Vagina (tissue), 2 donors: ENCODE measurements around the gene PPP2R5D. TPM values are rescaled to one million over a fixed set of nuclear protein-coding genes. Genes with fewer than 3 reads are reported as not detected.

Experiments used
- DNase-seq, 2 donors: peaks; one replicate each; pipeline ENCODE4 v3.0.0-alpha.2; 2017; ENCODE audit errors: extremely low spot score in 2 of 2
- H3K27ac ChIP-seq: fragments of 200-600 bp; sonication (generic); one replicate; pipeline ENCODE4 v1.5.1; 2019
- H3K27me3 ChIP-seq: fragments of 200-600 bp; sonication (generic); one replicate; pipeline ENCODE4 v1.5.1; 2019
- H3K36me3 ChIP-seq, 2 donors: fragments of 200-600 bp; sonication (generic); one replicate each; pipeline ENCODE4 v1.5.1; 2017 to 2019
- H3K4me1 ChIP-seq: fragments of 200-600 bp; sonication (generic); one replicate; pipeline ENCODE4 v1.5.1; 2019
- H3K4me3 ChIP-seq, 2 donors: fragments of 200-600 bp; sonication (generic); 1 replicate in 1 of 2; 2 replicates in 1 of 2; pipeline ENCODE4 v1.5.1; 2016 to 2019
- H3K9me3 ChIP-seq: fragments of 200-600 bp; sonication (generic); one replicate; pipeline ENCODE4 v1.5.1; 2019
- POLR2A ChIP-seq, 2 donors: fragments of 450-650 bp; IDR thresholded peaks; one replicate each; pipeline ENCODE4 v1.6.1; 2017; ENCODE audit warnings: antibody characterized with exemption in 2 of 2, mild to moderate bottlenecking in 2 of 2, moderate library complexity in 2 of 2
- POLR2AphosphoS5 ChIP-seq, 2 donors: sonication (generic); formaldehyde crosslinking; IDR thresholded peaks; one replicate each; pipeline ENCODE4 v1.9.0; 2017; ENCODE audit warnings: antibody characterized with exemption in 2 of 2, mild to moderate bottlenecking in 2 of 2, low read depth in 1 of 2; ENCODE audit not compliant: insufficient read depth in 1 of 2
- intact Hi-C: fragments of 100-400 bp; cut with DNase I; formaldehyde crosslinking; loops from one replicate; pipeline ENCODE4 v1.15.1; 2023
- total RNA-seq: library from RNA; depleted of rRNA; stranded (reverse); fragments of >200 nt; gene quantifications from one replicate; pipeline ENCODE4 v1.2.3, GENCODE V29; 2016
- TF ChIP-seq, protein P1 (sequence below), 3 experiments: fragments of 450-650 bp in 2 of 3; fragments of 200-600 bp in 1 of 3; sonication (generic) in 1 of 3; IDR thresholded peaks; one replicate each; pipeline ENCODE4 v1.5.1; 2017 to 2019; ENCODE audit warnings: antibody characterized with exemption in 3 of 3, mild to moderate bottlenecking in 2 of 3, moderate library complexity in 2 of 3

The PPP2R5D gene
- total RNA-seq, 1 donor from 2014 or later, result 26.3 TPM

- Histone ChIP-seq H3K9me3 (no peaks in the 10 kb centered on the region), H3K27ac (no peak overlapping the region), H3K36me3 (peaks cover 0 to 36% of the 10 kb centered on the region in 2 donors), H3K4me3 (no peak overlapping the region), H3K4me1 (no peaks in the 10 kb centered on the region), H3K27me3 (no peaks in the 10 kb centered on the region)
- DNase-seq, result no peak
- TF ChIP-seq POLR2AphosphoS5 (IDR thresholded peaks at IDR 0.05; ENCODE audit: insufficient read depth in 1 of 2, low read depth in 1 of 2) (no peak), POLR2A (IDR thresholded peaks at IDR 0.05) (no peak)
- TF ChIP-seq, protein P1, sequence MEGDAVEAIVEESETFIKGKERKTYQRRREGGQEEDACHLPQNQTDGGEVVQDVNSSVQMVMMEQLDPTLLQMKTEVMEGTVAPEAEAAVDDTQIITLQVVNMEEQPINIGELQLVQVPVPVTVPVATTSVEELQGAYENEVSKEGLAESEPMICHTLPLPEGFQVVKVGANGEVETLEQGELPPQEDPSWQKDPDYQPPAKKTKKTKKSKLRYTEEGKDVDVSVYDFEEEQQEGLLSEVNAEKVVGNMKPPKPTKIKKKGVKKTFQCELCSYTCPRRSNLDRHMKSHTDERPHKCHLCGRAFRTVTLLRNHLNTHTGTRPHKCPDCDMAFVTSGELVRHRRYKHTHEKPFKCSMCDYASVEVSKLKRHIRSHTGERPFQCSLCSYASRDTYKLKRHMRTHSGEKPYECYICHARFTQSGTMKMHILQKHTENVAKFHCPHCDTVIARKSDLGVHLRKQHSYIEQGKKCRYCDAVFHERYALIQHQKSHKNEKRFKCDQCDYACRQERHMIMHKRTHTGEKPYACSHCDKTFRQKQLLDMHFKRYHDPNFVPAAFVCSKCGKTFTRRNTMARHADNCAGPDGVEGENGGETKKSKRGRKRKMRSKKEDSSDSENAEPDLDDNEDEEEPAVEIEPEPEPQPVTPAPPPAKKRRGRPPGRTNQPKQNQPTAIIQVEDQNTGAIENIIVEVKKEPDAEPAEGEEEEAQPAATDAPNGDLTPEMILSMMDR (IDR thresholded peaks at IDR 0.05), result no peak
- intact Hi-C loops, result no loop called here
These were observed 16.2 kb upstream of the PPP2R5D start for GRCh38 chr6:42968126-42968701.

DNA sequence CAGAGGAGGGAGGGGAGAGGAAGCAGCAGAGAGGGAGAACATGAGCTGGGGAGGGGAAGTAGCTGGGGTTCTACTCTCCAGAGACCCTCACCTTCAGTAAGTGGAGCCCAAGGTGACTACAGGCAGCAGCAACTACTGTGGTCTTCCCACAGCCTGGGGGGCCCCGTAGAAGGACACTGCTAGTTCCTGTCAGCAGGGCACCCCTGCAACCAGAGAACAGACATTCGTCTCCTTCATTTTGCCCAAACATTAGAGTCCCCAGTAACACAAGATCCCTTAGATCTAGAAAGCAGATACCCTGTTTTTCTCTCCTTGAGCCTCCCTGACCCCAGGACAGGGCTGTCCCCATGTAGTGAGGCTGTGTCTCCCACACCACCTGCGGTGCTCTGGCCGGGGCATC, 15.6 kb upstream of the PPP2R5D start:
- DNase-seq, result no peak
- H3K27me3 ChIP-seq, result no peaks in the 10 kb centered on the region
- H3K36me3 ChIP-seq, result peaks cover 0 to 36% of the 10 kb centered on the region in 2 donors
- H3K9me3 ChIP-seq, result no peaks in the 10 kb centered on the region
- no peak overlapping the region for H3K27ac ChIP-seq
- no peak overlapping the region for H3K4me3 ChIP-seq
- intact Hi-C loops, result no loop called here
- no peak for TF ChIP-seq POLR2A (IDR thresholded peaks at IDR 0.05)
- no peak for TF ChIP-seq POLR2AphosphoS5 (IDR thresholded peaks at IDR 0.05; ENCODE audit: insufficient read depth in 1 of 2, low read depth in 1 of 2)
- TF ChIP-seq, protein P1 (IDR thresholded peaks at IDR 0.05), result no peak
- no peaks in the 10 kb centered on the region for H3K4me1 ChIP-seq

- intact Hi-C loops, result no loop called here
- Histone ChIP-seq H3K4me3 (no peak overlapping the region), H3K36me3 (peaks cover 0 to 30% of the 10 kb centered on the region in 2 donors)
These were observed 14.9 kb upstream of the PPP2R5D start for GRCh38 chr6:42969431-42969830.

GRCh38 chr6:42969934-42970333, 14.4 kb upstream of the PPP2R5D start:
- Histone ChIP-seq H3K4me3 (no peak overlapping the region), H3K4me1 (no peaks in the 10 kb centered on the region), H3K36me3 (peaks cover 0 to 25% of the 10 kb centered on the region in 2 donors), H3K27ac (no peak overlapping the region), H3K9me3 (no peaks in the 10 kb centered on the region), H3K27me3 (no peaks in the 10 kb centered on the region)
- intact Hi-C loops, result no loop called here
- no peak for TF ChIP-seq POLR2A (IDR thresholded peaks at IDR 0.05)
- no peak for TF ChIP-seq POLR2AphosphoS5 (IDR thresholded peaks at IDR 0.05; ENCODE audit: insufficient read depth in 1 of 2, low read depth in 1 of 2)
- TF ChIP-seq, protein P1 (IDR thresholded peaks at IDR 0.05), result no peak
- DNase-seq, result no peak

More at GRCh38 chr6:42969431-42969830, 14.9 kb upstream of the PPP2R5D start:
- no peaks in the 10 kb centered on the region for H3K9me3 ChIP-seq
- no peaks in the 10 kb centered on the region for H3K27me3 ChIP-seq
- no peak overlapping the region for H3K27ac ChIP-seq
- no peak for DNase-seq
- no peak for TF ChIP-seq POLR2A (IDR thresholded peaks at IDR 0.05)
- no peak for TF ChIP-seq POLR2AphosphoS5 (IDR thresholded peaks at IDR 0.05; ENCODE audit: insufficient read depth in 1 of 2, low read depth in 1 of 2)
- TF ChIP-seq, protein P1 (IDR thresholded peaks at IDR 0.05), result no peak
- H3K4me1 ChIP-seq, result no peaks in the 10 kb centered on the region

- Histone ChIP-seq H3K27ac (no peak overlapping the region), H3K9me3 (no peaks in the 10 kb centered on the region), H3K4me1 (peaks cover 6% of the 10 kb centered on the region), H3K4me3 (no peak overlapping the region), H3K27me3 (no peaks in the 10 kb centered on the region), H3K36me3 (peaks cover 0 to 24% of the 10 kb centered on the region in 2 donors)
- DNase-seq, result no peak
- TF ChIP-seq POLR2A (IDR thresholded peaks at IDR 0.05) (no peak), POLR2AphosphoS5 (IDR thresholded peaks at IDR 0.05; ENCODE audit: insufficient read depth in 1 of 2, low read depth in 1 of 2) (no peak)
- TF ChIP-seq, protein P1 (IDR thresholded peaks at IDR 0.05), result no peak
- intact Hi-C loops, result no loop called here
These were observed 13.3 kb upstream of the PPP2R5D start for GRCh38 chr6:42970871-42971612.
